AG04450 (cell line): ENCODE data around the gene TAS1R3. TPM values are rescaled to one million over a fixed set of nuclear protein-coding genes. Genes with fewer than 3 reads are reported as not detected.

ENCODE experiments used
- CTCF ChIA-PET: fragments of 300-600, 350-600 bp; formaldehyde crosslinking; extraction: SDS; loops from one replicate; lab custom pipeline; 2022; ENCODE audit warnings: antibody characterized with exemption, inconsistent platforms; lab: Charles Lee
- POLR2A ChIA-PET: fragments of 350-600 bp; formaldehyde crosslinking; extraction: SDS; loops from one replicate; lab custom pipeline; 2021; ENCODE audit warnings: antibody characterized with exemption, inconsistent platforms; lab: Yijun Ruan, JAX
- DNase-seq: peaks from one replicate; pipeline ENCODE4 v3.0.0-alpha.2; 2011; ENCODE audit warnings: low read depth, low spot score
- H3K27ac ChIP-seq: one replicate; pipeline ENCODE4 v1.5.1; 2012; ENCODE audit warnings: low read depth, low read length, control low read depth
- H3K27me3 ChIP-seq: one replicate; pipeline ENCODE4 v1.6.0; 2012; ENCODE audit warnings: low read length; ENCODE audit not compliant: control insufficient read depth, insufficient read depth
- H3K4me3 ChIP-seq: 2 replicates; pipeline ENCODE4 v1.5.1; 2011; ENCODE audit warnings: mild to moderate bottlenecking, low read depth, low read length, control low read depth
- H3K9me3 ChIP-seq: 2 replicates; pipeline ENCODE4 v1.5.1; 2012; ENCODE audit warnings: low read length; ENCODE audit not compliant: control insufficient read depth, insufficient read depth
- polyA plus RNA-seq: library from polyadenylated mRNA; depleted of rRNA; stranded (reverse); fragments of >200 nt; gene quantifications from 2 replicates; pipeline ENCODE4 v1.2.3, GENCODE V29; 2011
- TF ChIP-seq, protein P1 (sequence below): IDR thresholded peaks from 2 replicates; pipeline ENCODE4 v1.5.1; 2011; ENCODE audit warnings: low read depth, low read length, control low read depth, inconsistent platforms

TAS1R3 gene
- polyA plus RNA-seq, 1 experiment, result 0.10 TPM

DNA sequence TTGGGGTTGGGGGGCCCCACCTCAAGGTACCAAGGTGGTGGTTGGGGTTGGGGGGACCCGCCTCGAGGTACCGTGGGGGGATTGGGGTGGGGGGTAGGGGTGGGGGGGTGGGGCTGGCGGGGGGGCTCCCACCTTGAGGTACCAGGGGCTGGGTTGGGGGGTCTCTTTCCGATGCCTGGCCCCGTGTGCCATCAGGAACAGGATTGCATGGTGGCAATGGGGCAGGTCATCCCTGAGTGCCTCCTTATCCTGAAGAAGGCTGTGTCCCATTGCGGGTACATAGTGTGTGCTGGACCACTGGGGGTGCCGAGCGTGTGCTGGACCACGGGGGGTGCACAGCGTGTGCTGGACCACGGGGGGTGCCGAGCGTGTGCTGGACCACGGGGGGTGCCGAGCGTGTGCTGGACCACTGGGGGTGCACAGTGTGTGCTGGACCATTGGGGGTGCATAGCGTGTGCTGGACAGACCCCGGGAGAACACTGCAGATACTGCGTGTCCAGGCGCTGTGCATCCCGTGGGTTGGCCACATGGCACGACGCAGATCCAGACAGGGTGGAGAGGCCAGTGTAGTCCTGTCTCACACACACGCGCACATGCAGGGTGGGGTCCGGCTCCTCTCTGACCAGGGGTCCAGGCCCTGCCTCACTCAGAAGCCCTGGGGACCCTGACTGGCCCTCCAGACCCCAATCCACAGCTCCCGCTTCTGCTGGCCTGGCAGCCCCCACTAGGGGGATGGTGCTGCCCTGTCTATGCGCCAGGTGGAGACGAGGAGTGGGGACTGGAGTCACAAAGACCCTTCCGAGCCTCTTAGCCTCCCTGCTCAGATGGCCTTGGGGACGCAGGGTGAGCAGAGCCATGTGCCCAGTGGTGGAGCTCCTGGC is 46.6 kb upstream of the TAS1R3 start:
- TF ChIP-seq, protein P1, sequence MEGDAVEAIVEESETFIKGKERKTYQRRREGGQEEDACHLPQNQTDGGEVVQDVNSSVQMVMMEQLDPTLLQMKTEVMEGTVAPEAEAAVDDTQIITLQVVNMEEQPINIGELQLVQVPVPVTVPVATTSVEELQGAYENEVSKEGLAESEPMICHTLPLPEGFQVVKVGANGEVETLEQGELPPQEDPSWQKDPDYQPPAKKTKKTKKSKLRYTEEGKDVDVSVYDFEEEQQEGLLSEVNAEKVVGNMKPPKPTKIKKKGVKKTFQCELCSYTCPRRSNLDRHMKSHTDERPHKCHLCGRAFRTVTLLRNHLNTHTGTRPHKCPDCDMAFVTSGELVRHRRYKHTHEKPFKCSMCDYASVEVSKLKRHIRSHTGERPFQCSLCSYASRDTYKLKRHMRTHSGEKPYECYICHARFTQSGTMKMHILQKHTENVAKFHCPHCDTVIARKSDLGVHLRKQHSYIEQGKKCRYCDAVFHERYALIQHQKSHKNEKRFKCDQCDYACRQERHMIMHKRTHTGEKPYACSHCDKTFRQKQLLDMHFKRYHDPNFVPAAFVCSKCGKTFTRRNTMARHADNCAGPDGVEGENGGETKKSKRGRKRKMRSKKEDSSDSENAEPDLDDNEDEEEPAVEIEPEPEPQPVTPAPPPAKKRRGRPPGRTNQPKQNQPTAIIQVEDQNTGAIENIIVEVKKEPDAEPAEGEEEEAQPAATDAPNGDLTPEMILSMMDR, result no peak
- Histone ChIP-seq H3K9me3 (peaks cover 14% of the 10 kb centered on the region; the same call in 1 of the 2 replicates), H3K27me3 (no peaks in the 10 kb centered on the region), H3K27ac (no peak overlapping the region), H3K4me3 (no peak overlapping the region)
- CTCF ChIA-PET, result interaction anchor here (1.2 kb wide), 1 partner anchor 162 kb away, joined by 3 read pairs; no protein-coding TSS in a partner anchor
- DNase-seq, result no peak
- POLR2A ChIA-PET, result interaction anchor here (0.6 to 1.4 kb wide), 3 partner anchors 11 to 27 kb away, joined by 3 to 6 read pairs (median 3); partner anchors contain the start of gene UBE2J2

DNA sequence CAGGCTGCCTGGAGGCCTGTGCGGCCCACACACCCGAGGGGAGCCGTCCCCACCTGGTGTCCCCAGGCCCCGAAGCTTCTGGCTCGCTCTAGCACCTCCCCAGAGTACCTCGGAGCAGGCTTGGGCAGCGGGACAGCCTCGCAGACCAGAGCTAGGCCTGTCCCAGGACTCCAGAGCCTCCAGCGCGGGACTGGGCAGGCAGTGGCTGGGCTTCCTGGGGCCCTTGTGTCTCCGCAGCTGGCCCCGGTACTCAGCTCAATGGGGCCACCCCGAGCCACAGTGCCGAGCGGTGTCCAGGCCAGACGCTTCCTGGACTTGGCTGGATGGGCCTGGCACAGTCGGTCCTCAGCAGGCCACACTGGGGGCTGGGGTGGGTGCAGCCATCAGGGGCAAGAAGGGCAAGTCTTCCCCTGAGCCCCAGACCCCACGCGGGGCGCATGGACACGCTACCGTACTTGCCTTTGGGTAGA is 45.9 kb upstream of the TAS1R3 start:
- Histone ChIP-seq H3K27me3 (no peaks in the 10 kb centered on the region), H3K4me3 (no peak overlapping the region), H3K9me3 (peaks cover 14% of the 10 kb centered on the region; the same call in 1 of the 2 replicates), H3K27ac (no peak overlapping the region)
- TF ChIP-seq, protein P1, result no peak
- DNase-seq, result no peak
- POLR2A ChIA-PET, result interaction anchor here (0.6 to 1.4 kb wide), 3 partner anchors 12 to 28 kb away, joined by 3 to 6 read pairs (median 3); partner anchors contain the start of gene UBE2J2
- CTCF ChIA-PET, result interaction anchor here (1.2 kb wide), 1 partner anchor 163 kb away, joined by 3 read pairs; no protein-coding TSS in a partner anchor

DNA sequence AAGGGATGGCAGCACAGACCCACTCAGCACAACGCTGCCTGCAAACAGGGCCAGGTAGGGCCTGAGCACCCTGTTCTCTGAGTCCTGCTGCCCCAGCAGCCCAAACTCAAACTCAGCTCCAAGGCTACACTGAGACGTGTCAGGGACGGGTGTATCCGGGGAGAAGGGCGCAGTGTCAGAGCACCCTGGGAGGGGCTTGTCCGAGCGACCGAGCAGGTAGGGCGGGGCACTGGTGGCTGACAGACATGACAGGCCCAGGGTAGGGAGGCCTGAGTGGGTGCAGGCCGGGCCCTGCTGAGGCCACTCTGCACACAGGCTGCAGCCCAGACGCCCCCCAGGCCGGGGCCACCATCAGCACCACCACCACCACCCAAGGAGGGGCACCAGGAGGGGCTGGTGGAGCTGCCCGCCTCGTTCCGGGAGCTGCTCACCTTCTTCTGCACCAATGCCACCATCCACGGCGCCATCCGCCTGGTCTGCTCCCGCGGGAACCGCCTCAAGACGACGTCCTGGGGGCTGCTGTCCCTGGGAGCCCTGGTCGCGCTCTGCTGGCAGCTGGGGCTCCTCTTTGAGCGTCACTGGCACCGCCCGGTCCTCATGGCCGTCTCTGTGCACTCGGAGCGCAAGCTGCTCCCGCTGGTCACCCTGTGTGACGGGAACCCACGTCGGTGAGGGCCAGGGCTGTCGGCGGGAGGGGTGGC is 45.3 kb upstream of the TAS1R3 start:
- Histone ChIP-seq H3K4me3 (no peak overlapping the region), H3K9me3 (peaks cover 14% of the 10 kb centered on the region; the same call in 1 of the 2 replicates), H3K27ac (no peak overlapping the region), H3K27me3 (no peaks in the 10 kb centered on the region)
- POLR2A ChIA-PET, result interaction anchor here (0.7 to 0.8 kb wide), 2 partner anchors 21 to 49 kb away, joined by 3 read pairs; no protein-coding TSS in a partner anchor
- CTCF ChIA-PET, result no interaction called here
- DNase-seq, result no peak
- TF ChIP-seq, protein P1, result no peak

DNA sequence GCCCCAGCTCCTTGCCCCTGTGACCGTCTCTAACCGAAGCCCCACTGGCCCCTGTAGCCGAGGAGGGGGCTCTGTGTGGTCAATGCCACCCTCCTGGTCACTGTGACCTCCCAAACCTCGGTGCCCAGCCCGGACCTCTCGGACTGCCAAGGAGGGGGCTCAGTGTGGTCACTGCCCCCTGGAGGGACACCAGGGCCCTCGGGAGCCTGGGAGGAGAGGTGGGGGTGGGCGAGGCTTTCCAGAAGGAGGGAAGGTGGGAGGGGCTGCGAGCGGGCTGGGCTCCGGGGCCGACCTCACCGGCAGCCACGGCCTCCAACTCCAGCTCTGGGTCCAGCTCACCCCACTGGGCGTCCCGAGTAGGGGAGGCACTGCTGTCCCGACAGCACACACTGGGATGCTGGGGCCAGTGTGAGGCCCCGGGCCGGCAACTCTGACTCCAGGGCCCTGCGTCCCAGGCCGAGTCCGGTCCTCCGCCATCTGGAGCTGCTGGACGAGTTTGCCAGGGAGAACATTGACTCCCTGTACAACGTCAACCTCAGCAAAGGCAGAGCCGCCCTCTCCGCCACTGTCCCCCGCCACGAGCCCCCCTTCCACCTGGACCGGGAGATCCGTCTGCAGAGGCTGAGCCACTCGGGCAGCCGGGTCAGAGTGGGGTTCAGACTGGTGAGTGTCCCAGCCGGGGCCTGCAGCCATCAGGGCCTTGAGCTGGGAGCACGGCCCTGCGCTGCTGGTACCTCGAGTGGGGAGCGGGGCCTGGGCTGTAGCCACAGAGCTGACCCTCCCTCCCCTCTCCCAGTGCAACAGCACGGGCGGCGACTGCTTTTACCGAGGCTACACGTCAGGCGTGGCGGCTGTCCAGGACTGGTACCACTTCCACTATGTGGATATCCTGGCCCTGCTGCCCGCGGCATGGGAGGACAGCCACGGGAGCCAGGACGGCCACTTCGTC is 44.5 kb upstream of the TAS1R3 start:
- no peak for DNase-seq
- H3K27ac ChIP-seq, result no peak overlapping the region
- no peak overlapping the region for H3K4me3 ChIP-seq
- ChIA-PET POLR2A (interaction anchor here (0.7 kb wide), 1 partner anchor 48 kb away, joined by 3 read pairs; no protein-coding TSS in a partner anchor), CTCF (no interaction called here)
- TF ChIP-seq, protein P1, result no peak
- H3K9me3 ChIP-seq, result peaks cover 14% of the 10 kb centered on the region; the same call in 1 of the 2 replicates
- no peaks in the 10 kb centered on the region for H3K27me3 ChIP-seq
